Measurements from ENCODE around the gene CHRNA3.

CHRNA3 gene

GRCh38 chr15:78627348-78627747 is 6.6 kb upstream of the CHRNA3 start:
- WGBS, 2 experiments, result 92 to 94% methylated on average over 8 of the region's 8 CpGs
- Histone ChIP-seq H3K36me3 (ENCODE audit: control insufficient read depth, insufficient read depth, low read length) (no peaks in the 10 kb centered on the region), H3K4me1 (ENCODE audit: control insufficient read depth, insufficient read depth, low read length) (no peaks in the 10 kb centered on the region), H3K27ac (ENCODE audit: insufficient read depth, low read depth, low read length, poor library complexity, severe bottlenecking) (no peak overlapping the region), H3K4me3 (ENCODE audit: insufficient read depth, low read depth, low read length) (no peak overlapping the region), H3K9me3 (ENCODE audit: control insufficient read depth, low read length) (no peaks in the 10 kb centered on the region), H3K27me3 (ENCODE audit: control insufficient read depth, insufficient read depth, low read length, poor library complexity, severe bottlenecking) (peaks cover 9% of the 10 kb centered on the region)

DNA sequence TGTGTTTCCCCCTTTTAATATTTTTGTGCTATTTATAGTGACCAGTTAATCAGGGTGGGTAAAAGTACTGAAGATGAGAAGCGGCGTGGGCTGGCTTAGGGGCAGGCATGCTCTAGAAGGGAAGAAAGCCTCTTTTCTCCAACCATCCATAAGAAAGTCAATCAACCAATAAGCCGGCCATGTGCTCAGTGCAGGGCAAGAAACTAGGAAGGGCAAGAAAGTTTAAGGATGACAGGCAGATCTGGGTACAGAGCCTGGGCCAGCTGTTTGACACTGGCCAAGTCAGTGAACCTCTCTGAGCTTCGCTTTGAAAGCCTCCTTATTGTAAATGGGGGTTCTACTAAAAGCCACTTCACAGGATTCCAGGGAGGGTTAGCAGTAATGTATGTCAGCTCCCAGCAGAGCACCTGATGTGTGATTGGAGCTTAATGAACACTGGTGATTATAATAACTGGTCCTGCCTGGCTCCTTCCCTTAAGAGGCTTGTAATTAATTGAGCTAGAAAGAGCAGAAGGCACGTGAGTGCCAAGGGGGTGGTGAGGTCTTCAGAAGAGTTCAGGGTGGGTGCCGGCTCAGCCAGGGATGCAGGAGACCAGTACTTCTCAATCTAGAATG is 5.7 kb upstream of the CHRNA3 start:
- Histone ChIP-seq H3K4me3 (ENCODE audit: insufficient read depth, low read depth, low read length) (no peak overlapping the region), H3K9me3 (ENCODE audit: control insufficient read depth, low read length) (no peaks in the 10 kb centered on the region), H3K27ac (ENCODE audit: insufficient read depth, low read depth, low read length, poor library complexity, severe bottlenecking) (no peak overlapping the region), H3K27me3 (ENCODE audit: control insufficient read depth, insufficient read depth, low read length, poor library complexity, severe bottlenecking) (peaks cover 17% of the 10 kb centered on the region), H3K4me1 (ENCODE audit: control insufficient read depth, insufficient read depth, low read length) (no peaks in the 10 kb centered on the region), H3K36me3 (ENCODE audit: control insufficient read depth, insufficient read depth, low read length) (no peaks in the 10 kb centered on the region)
- whole genome bisulfite sequencing, 2 experiments, result 86 to 91% methylated on average over 5 to 6 of the region's 6 CpGs

- H3K27me3 ChIP-seq (ENCODE audit: control insufficient read depth, insufficient read depth, low read length, poor library complexity, severe bottlenecking), result peaks cover 25% of the 10 kb centered on the region
- no peaks in the 10 kb centered on the region for H3K9me3 ChIP-seq (ENCODE audit: control insufficient read depth, low read length)
- no peaks in the 10 kb centered on the region for H3K4me1 ChIP-seq (ENCODE audit: control insufficient read depth, insufficient read depth, low read length)
- 87 to 92% methylated on average over 12 of the region's 12 CpGs for WGBS, 2 experiments
- H3K27ac ChIP-seq (ENCODE audit: insufficient read depth, low read depth, low read length, poor library complexity, severe bottlenecking), result no peak overlapping the region
- no peaks in the 10 kb centered on the region for H3K36me3 ChIP-seq (ENCODE audit: control insufficient read depth, insufficient read depth, low read length)
- H3K4me3 ChIP-seq (ENCODE audit: insufficient read depth, low read depth, low read length), result no peak overlapping the region
Measured at GRCh38 chr15:78625606-78626280, 4.9 kb upstream of the CHRNA3 start.

GRCh38 chr15:78624651-78625590 is 4.1 kb upstream of the CHRNA3 start:
- no peak overlapping the region for H3K27ac ChIP-seq (ENCODE audit: insufficient read depth, low read depth, low read length, poor library complexity, severe bottlenecking)
- 90 to 93% methylated on average over 16 of the region's 17 CpGs for WGBS, 2 experiments
- H3K27me3 ChIP-seq (ENCODE audit: control insufficient read depth, insufficient read depth, low read length, poor library complexity, severe bottlenecking), result peaks cover 33% of the 10 kb centered on the region
- H3K9me3 ChIP-seq (ENCODE audit: control insufficient read depth, low read length), result no peaks in the 10 kb centered on the region
- H3K4me1 ChIP-seq (ENCODE audit: control insufficient read depth, insufficient read depth, low read length), result no peaks in the 10 kb centered on the region
- H3K4me3 ChIP-seq (ENCODE audit: insufficient read depth, low read depth, low read length), result no peak overlapping the region
- H3K36me3 ChIP-seq (ENCODE audit: control insufficient read depth, insufficient read depth, low read length), result no peaks in the 10 kb centered on the region

GRCh38 chr15:78623786-78624497 is 3.1 kb upstream of the CHRNA3 start:
- Histone ChIP-seq H3K4me3 (ENCODE audit: insufficient read depth, low read depth, low read length) (no peak overlapping the region), H3K27ac (ENCODE audit: insufficient read depth, low read depth, low read length, poor library complexity, severe bottlenecking) (no peak overlapping the region), H3K36me3 (ENCODE audit: control insufficient read depth, insufficient read depth, low read length) (no peaks in the 10 kb centered on the region), H3K4me1 (ENCODE audit: control insufficient read depth, insufficient read depth, low read length) (no peaks in the 10 kb centered on the region), H3K27me3 (ENCODE audit: control insufficient read depth, insufficient read depth, low read length, poor library complexity, severe bottlenecking) (peaks cover 43% of the 10 kb centered on the region), H3K9me3 (ENCODE audit: control insufficient read depth, low read length) (no peaks in the 10 kb centered on the region)
- 90 to 92% methylated on average over 7 of the region's 7 CpGs for WGBS, 2 experiments

DNA sequence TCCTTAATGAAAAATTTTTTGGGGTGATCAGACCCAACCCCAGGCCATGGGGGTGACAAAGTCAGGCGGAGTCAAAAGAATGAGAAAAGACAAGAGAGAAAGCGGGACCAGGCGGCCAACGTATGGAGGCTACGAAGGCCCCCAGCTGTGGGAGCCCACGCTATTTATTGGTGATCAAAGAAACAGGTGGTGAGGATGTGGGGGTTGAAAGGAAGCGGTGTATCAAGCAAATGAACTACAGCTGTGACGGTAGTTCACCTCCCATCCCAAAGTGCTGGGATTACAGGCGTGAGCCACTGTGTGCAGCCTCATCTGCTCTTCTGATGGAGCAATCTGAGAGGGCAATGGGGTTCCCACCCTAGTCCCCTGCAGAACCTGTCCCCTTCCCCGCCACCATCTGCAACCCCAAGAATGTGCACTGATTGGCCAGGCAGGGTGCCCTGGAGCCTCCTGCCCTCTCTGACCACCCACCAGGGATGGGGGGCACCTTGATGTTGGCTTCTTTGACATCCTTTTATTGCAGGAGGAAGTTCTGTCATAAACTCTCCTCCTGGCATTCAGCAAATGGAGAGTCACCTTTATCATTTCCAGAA is 1.1 kb upstream of the CHRNA3 start:
- no peaks in the 10 kb centered on the region for H3K4me1 ChIP-seq (ENCODE audit: control insufficient read depth, insufficient read depth, low read length)
- no peak overlapping the region for H3K4me3 ChIP-seq (ENCODE audit: insufficient read depth, low read depth, low read length)
- 75 to 77% methylated on average over 10 of the region's 10 CpGs for WGBS, 2 experiments
- H3K27me3 ChIP-seq (ENCODE audit: control insufficient read depth, insufficient read depth, low read length, poor library complexity, severe bottlenecking), result peaks cover 47% of the 10 kb centered on the region
- H3K9me3 ChIP-seq (ENCODE audit: control insufficient read depth, low read length), result no peaks in the 10 kb centered on the region
- H3K36me3 ChIP-seq (ENCODE audit: control insufficient read depth, insufficient read depth, low read length), result no peaks in the 10 kb centered on the region
- no peak overlapping the region for H3K27ac ChIP-seq (ENCODE audit: insufficient read depth, low read depth, low read length, poor library complexity, severe bottlenecking)

DNA sequence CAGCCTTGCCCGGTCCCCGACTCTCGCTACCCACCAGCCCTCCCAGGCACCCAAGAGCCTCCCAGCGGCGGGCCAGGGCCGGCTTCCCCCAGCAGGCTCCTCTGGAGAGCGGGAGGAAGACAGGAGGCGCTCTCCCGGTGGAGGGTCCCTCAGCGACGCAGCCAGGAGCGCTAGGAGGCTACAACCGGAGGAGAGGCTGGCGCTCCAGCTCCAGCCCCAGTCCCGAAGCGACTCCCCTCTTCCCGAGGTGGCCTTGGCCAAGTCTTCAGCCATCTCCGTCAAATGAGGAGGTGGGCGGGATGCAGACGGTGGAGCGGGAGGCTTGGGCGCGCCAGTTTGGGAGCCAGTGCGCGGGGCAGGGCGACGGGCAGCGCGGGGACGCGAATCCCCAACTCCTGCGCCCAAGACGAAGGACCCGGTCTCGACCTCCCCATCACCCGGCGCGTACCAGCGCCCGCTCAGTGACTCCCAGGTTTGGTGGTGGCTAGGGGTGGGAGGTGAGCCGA is 722 bp downstream of the CHRNA3 start:
- peaks cover 47% of the 10 kb centered on the region for H3K27me3 ChIP-seq (ENCODE audit: control insufficient read depth, insufficient read depth, low read length, poor library complexity, severe bottlenecking)
- WGBS, 2 experiments, result 0 to 1% methylated on average over 41 of the region's 41 CpGs
- H3K27ac ChIP-seq (ENCODE audit: insufficient read depth, low read depth, low read length, poor library complexity, severe bottlenecking), result no peak overlapping the region
- H3K9me3 ChIP-seq (ENCODE audit: control insufficient read depth, low read length), result no peaks in the 10 kb centered on the region
- no peaks in the 10 kb centered on the region for H3K4me1 ChIP-seq (ENCODE audit: control insufficient read depth, insufficient read depth, low read length)
- H3K4me3 ChIP-seq (ENCODE audit: insufficient read depth, low read depth, low read length), result peak overlapping the region; percentile 47
- no peaks in the 10 kb centered on the region for H3K36me3 ChIP-seq (ENCODE audit: control insufficient read depth, insufficient read depth, low read length)

- Histone ChIP-seq H3K36me3 (ENCODE audit: control insufficient read depth, insufficient read depth, low read length) (no peaks in the 10 kb centered on the region), H3K27me3 (ENCODE audit: control insufficient read depth, insufficient read depth, low read length, poor library complexity, severe bottlenecking) (peaks cover 47% of the 10 kb centered on the region), H3K4me1 (ENCODE audit: control insufficient read depth, insufficient read depth, low read length) (no peaks in the 10 kb centered on the region), H3K9me3 (ENCODE audit: control insufficient read depth, low read length) (no peaks in the 10 kb centered on the region), H3K27ac (ENCODE audit: insufficient read depth, low read depth, low read length, poor library complexity, severe bottlenecking) (no peak overlapping the region), H3K4me3 (ENCODE audit: insufficient read depth, low read depth, low read length) (peak overlapping the region; percentile 47)
- WGBS, 2 experiments, result 61 to 63% methylated on average over 20 of the region's 20 CpGs
Measured at GRCh38 chr15:78619022-78619950, 1.5 kb downstream of the CHRNA3 start.

GRCh38 chr15:78618490-78618934 is 2.3 kb downstream of the CHRNA3 start:
- Histone ChIP-seq H3K27ac (ENCODE audit: insufficient read depth, low read depth, low read length, poor library complexity, severe bottlenecking) (no peak overlapping the region), H3K9me3 (ENCODE audit: control insufficient read depth, low read length) (no peaks in the 10 kb centered on the region), H3K4me1 (ENCODE audit: control insufficient read depth, insufficient read depth, low read length) (no peaks in the 10 kb centered on the region), H3K36me3 (ENCODE audit: control insufficient read depth, insufficient read depth, low read length) (no peaks in the 10 kb centered on the region), H3K27me3 (ENCODE audit: control insufficient read depth, insufficient read depth, low read length, poor library complexity, severe bottlenecking) (peaks cover 47% of the 10 kb centered on the region), H3K4me3 (ENCODE audit: insufficient read depth, low read depth, low read length) (no peak overlapping the region)
- WGBS, 2 experiments, result 53 to 55% methylated on average over 8 of the region's 8 CpGs

Data from ectodermal cell (in vitro differentiated cells).